Measurements from ENCODE around the gene UNK.
A peak's percentile ranks its signal among the peaks of the same experiment; 100 is the strongest.
"Not testable (repeated sequence)": the region's sequence is repeated elsewhere in the genome, so short reads cannot be mapped to it uniquely, and the experiment has no call there.

Gene UNK

GRCh38 chr17:75773808-75774470, 10.7 kb upstream of the UNK start:
- no peak for DNase-seq (ENCODE audit: low read depth)

GRCh38 chr17:75774471-75774990, 10.1 kb upstream of the UNK start:
- DNase-seq (ENCODE audit: low read depth) = no peak

- no peak for DNase-seq (ENCODE audit: low read depth)
Observed at GRCh38 chr17:75774991-75775668, 9.5 kb upstream of the UNK start.

- no peak for DNase-seq (ENCODE audit: low read depth)
Observed at GRCh38 chr17:75776386-75777295, 8.0 kb upstream of the UNK start.

GRCh38 chr17:75777296-75777922, 7.2 kb upstream of the UNK start:
- no peak for DNase-seq (ENCODE audit: low read depth)

- not testable (repeated sequence) for DNase-seq (ENCODE audit: low read depth)
Observed at GRCh38 chr17:75778066-75778860, 6.3 kb upstream of the UNK start.

GRCh38 chr17:75778861-75779249, 5.8 kb upstream of the UNK start:
- DNase-seq (ENCODE audit: low read depth) = no peak

- peak; percentile 98 for DNase-seq (ENCODE audit: low read depth)
Observed at GRCh38 chr17:75779250-75779986, 5.2 kb upstream of the UNK start.

GRCh38 chr17:75779987-75780889, 4.4 kb upstream of the UNK start:
- DNase-seq (ENCODE audit: low read depth) = no peak

- DNase-seq (ENCODE audit: low read depth) = no peak
Observed at GRCh38 chr17:75783069-75783783, 1.4 kb upstream of the UNK start.

- DNase-seq (ENCODE audit: low read depth) = no peak
Observed at GRCh38 chr17:75783803-75784472, 668 bp upstream of the UNK start.

GRCh38 chr17:75785016-75785890, 647 bp downstream of the UNK start:
- DNase-seq (ENCODE audit: low read depth) = peak; percentile 89

GRCh38 chr17:75791254-75791653, 6.6 kb downstream of the UNK start:
- DNase-seq (ENCODE audit: low read depth) = no peak

GRCh38 chr17:75793460-75793859, 8.9 kb downstream of the UNK start:
- no peak for DNase-seq (ENCODE audit: low read depth)

GRCh38 chr17:75795820-75796607, 11.4 kb downstream of the UNK start:
- no peak for DNase-seq (ENCODE audit: low read depth)

- DNase-seq (ENCODE audit: low read depth) = no peak
Observed at GRCh38 chr17:75799402-75799801, 14.8 kb downstream of the UNK start.
